Stimulated activated CD4-positive, alpha-beta T cell treated with anti-CD3 and anti-CD28 coated beads, Interleukin-1b, Interleukin-23, amount 100 ng/mL, for 1 hour (primary cell): ENCODE data around the gene OGFOD3.
"Not testable (repeated sequence)": the region's sequence is repeated elsewhere in the genome, so short reads cannot be mapped to it uniquely, and the experiment has no call there.

Experiments
- DNase-seq, 2 donors: peaks; one replicate each; pipeline ENCODE4 v3.0.0-alpha.2; 2020; ENCODE audit warnings: low read depth in 2 of 2

Gene OGFOD3

GRCh38 chr17:82374626-82375331 is 43.6 kb downstream of the OGFOD3 start:
- DNase-seq = no peak

GRCh38 chr17:82373731-82374625 is 44.4 kb downstream of the OGFOD3 start:
- DNase-seq = no peak

DNA sequence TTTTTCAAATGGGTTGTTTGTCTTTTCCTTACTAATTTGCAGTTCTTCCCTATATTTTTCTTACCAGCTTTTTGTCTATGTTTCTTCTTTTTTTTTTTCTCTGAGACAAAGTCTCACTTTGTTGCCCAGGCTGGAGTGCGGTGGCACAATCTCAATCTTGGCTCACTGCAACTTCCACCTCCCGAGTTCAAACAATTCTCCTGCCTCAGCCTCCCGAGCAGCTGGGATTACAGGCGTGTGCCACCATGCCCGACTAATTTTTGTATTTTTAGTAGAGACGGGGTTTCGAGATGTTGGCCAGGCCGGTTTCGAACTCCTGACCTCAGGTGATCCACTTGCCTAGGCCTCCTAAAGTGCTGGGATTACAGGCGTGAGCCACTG is 45.3 kb downstream of the OGFOD3 start:
- DNase-seq = not testable (repeated sequence)

DNA sequence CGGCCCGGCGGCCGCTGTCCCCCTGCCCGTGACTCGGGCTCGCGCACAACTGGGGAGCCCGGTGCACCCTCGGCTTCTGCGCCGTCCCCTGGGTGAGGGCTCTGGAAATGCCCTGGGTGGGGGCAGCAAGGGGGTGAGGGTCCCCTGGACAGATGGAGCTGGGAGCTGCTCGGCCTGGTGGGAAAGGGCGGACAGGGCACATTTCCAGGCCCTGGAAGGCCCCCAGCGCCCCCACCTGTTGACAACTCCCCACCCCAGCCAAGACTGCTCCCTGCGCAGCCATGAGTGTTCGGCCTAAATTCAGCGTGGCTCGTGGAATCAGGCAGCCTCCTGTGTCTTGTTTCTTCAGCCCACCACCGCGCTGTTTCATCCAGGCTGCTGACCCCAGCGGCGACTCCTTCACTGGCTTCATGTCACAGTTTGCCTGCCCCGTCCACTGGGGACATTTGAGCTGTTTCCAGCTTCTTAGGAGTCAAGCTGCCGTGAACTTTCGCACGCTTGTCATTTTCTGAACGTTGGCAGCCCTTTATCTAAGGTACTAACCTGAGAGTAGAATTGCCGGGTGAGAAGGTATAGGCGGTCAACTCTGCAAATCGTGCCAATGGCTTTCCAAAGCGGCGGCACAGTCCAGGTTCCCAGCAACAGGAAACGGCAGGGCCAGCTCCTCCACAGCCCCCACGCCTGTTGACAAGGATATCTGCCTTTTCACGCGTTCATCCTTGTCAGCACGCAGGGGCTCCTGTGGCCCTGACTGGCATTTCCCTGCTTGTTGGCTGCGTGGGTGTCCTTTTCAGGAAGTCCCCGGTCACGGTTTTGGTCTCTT is 45.9 kb downstream of the OGFOD3 start:
- no peak for DNase-seq

- DNase-seq = no peak
Observed at GRCh38 chr17:82371333-82372248, 46.8 kb downstream of the OGFOD3 start, which contains the start of gene UTS2R. Gene UTS2R (plus strand): TSS chr17:82371765. CDS start chr17:82374325, 2,560 bp downstream.

DNA sequence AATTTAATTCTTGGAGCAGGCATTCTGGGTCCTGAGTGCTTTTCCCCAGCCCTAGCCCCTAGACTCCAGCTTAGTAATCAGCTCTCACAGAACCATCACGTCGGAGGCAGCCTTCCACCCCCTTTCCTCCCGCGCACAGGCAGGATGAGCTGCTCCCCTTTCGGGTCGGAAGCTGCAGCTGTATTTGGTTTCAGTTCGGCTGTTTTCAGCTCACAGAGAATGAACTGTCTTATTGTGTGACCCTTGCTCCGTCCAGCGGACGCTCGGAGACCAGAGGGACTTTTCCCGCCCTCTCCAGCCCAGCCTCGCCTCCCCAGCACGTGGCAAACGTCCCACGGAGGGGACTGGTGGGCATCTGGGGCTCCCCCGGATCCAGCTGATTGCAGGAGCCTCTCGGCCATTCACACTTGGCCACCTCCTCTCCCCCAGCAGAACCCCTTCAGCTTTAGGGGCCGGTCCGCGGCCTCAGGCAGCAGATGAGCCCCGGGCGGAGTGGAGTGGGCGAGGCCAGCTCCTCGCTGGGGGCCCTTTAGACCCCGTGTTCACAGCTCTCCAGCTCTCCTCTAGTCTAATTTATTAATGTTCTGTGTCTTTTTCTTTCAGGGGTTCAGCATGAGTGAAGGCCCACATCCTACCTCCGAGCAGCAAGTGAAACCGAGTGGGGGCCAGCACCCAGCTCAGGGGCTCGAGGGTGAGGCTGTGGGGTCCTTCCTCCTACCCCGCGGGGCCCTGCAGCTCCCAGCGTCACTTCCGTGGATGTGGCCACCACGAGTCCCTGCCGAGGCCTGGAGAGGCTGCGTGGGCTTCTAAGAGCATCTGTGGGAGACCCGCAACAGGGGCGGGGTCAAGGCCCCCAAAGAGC is 47.7 kb downstream of the OGFOD3 start:
- peak in 1 of 2 donors; percentile 11 for DNase-seq

GRCh38 chr17:82369211-82369610 is 49.2 kb downstream of the OGFOD3 start:
- no peak for DNase-seq

DNA sequence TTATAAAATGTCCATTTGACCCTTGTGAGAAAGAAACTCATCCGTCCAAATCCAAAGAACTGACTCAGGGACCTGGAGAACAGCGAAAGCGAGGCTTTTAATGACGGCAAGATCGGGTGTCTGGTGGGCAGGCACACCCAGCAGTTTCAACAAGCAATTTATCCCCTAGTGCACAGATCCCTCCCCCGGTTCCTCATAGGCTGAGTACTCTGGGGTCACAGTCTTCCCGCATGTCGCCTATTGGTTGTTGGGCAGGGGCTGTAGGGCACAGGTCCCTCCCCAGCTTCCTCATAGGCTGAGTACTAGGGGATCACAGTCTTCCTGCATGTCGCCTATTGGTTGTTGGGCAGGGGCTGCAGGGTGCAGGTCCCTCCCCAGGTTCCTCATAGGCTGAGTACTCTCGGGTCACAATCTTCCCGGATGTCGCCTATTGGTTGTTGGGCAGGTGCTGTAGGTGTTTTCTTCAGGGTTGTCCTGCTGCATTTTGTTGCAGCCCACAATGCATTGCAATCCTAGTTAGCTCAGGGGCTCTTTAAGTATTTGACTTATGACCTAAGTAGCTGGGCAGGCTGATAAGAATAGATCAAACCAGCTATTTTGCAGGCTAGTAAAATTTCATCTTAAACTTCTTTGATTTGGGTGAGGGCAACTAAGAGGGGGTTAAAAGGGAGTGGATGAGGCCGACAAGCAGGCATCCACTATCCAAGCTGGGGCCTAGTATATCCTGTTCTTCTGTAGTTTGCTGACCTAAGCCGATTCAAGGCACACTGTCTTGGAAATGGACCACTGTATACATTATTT is 50.5 kb downstream of the OGFOD3 start:
- no peak for DNase-seq

GRCh38 chr17:82366749-82367148 is 51.6 kb downstream of the OGFOD3 start:
- no peak for DNase-seq

DNA sequence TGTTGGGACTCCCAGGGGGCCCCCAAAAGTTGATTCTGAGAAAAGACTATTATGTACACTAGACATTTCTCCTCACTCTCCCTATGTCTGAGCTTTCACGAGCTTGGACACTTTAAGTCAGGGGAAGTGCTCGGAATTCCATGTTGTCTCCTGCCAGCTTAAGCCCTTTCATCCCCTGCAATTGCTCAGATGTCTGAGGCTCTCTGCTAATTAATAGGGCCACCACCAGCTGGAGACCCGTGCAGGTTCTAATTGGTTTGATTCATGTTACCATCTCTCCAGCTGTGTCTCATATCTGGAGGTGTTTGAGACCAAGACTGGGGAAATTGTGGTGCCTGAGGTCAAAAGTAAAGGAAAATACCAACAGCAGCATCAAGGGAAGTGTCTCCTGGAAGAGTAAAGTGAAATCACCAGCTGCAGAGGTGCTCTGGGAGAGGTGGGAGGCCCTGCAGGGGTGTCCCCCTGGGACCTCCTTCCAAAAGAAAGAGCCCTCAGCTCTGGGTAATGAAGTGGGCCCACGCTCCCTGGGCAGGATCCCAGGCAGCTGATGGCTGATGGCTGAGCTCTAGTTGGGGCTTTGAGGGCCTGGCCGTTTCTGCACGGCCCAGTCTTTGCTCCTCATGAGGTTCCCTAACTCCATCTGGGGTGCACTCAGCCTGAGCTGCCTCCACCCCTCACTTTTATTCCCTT is 52.6 kb downstream of the OGFOD3 start:
- no peak for DNase-seq

GRCh38 chr17:82361885-82362633 is 56.3 kb downstream of the OGFOD3 start:
- DNase-seq = no peak

- DNase-seq = not testable (repeated sequence)
Observed at GRCh38 chr17:82359451-82360074, 58.8 kb downstream of the OGFOD3 start.

- no peak for DNase-seq
Observed at GRCh38 chr17:82358465-82359350, 59.7 kb downstream of the OGFOD3 start, which contains the start of gene TEX19. Gene TEX19 (plus strand): TSS chr17:82359247. CDS start chr17:82362151, 2,904 bp downstream.

DNA sequence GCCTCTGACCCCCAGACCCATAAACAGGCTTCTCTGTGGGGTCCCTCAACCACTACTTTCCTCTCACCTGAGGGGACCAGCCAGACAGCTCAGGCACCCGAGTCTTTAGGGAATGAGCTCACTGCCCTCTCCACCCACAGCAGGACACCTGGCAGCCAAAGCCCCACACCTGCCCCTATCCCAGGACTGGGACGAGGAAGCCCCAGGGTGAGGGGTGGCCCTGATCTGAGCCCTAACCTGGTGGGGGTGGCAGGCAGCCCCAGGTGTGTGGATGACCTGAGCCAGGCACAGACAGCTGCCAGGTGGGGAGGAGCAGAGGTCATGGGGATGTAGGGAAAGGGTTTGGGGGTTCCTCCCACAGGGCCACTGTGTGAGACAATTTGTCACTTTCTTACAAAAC is 61.0 kb downstream of the OGFOD3 start:
- no peak for DNase-seq

DNA sequence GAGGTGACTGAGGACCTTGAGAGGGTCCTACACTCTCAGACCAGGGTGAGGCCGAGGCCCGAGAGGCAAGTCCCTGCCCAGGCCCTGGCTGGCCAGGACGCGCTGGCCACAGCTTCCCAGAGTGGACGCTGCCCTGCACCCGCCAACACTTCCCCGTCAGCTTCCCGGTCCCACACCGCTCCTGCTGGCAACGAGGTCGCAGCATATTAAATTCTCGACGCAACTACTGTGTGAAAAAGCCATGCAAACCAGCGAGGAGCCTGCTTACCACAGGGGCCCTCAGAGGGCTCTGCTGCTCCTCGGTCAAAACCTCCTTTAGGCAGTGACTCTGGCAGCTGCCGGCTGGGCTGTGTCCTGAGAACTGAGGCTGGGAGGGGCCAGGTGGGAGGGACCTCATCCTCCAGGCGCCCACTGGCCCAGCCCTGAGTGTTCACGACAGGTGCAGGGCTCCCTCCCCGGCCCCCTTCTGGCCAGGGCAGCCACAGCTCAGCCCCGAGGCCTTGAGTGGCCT is 61.5 kb downstream of the OGFOD3 start:
- DNase-seq = no peak
